B cell (primary cell): ENCODE measurements around the gene C21orf58.

Source experiments
- CTCF ChIP-seq: fragments of 200-600 bp; IDR thresholded peaks from one replicate; pipeline ENCODE4 v1.8.0; 2022; ENCODE audit warnings: antibody characterized with exemption, mild to moderate bottlenecking
- EZH2 ChIP-seq: IDR thresholded peaks from 2 replicates; pipeline ENCODE4 v1.6.1; 2012; ENCODE audit warnings: borderline replicate concordance, low read depth, mild to moderate bottlenecking, moderate library complexity, low read length; ENCODE audit not compliant: insufficient read depth, poor library complexity, severe bottlenecking

GRCh38 chr21:46354046-46354445, 30.4 kb upstream of the C21orf58 start:
- TF ChIP-seq CTCF (no peak), EZH2 (no peak)
